Measurements from ENCODE around the gene LCE3E.
"Not testable (repeated sequence)": the region's sequence is repeated elsewhere in the genome, so short reads cannot be mapped to it uniquely, and the experiment has no call there.

The LCE3E gene

GRCh38 chr1:152566681-152567080, at the start of gene LCE3E:
Gene LCE3E, minus strand, starts transcription at chr1:152566780. Its CDS starts 572 bp downstream, at chr1:152566208.
- no peak for DNase-seq

- no peak for DNase-seq
Measured at GRCh38 chr1:152613511-152613910, 46.9 kb upstream of the LCE3E start, which contains the start of gene LCE3B. Gene LCE3B, plus strand, starts transcription at chr1:152613811. Its CDS starts 0 bp downstream, at chr1:152613811.

- DNase-seq = no peak
Measured at GRCh38 chr1:152599934-152600333, 33.4 kb upstream of the LCE3E start, which contains the start of gene LCE3C. Gene LCE3C, plus strand, starts transcription at chr1:152600234. Its CDS starts 498 bp downstream, at chr1:152600732.

GRCh38 chr1:152596986-152597385, 30.4 kb upstream of the LCE3E start:
- no peak for DNase-seq

- no peak for DNase-seq
Measured at GRCh38 chr1:152585586-152585985, 19.0 kb upstream of the LCE3E start.

GRCh38 chr1:152582647-152583046, 16.1 kb upstream of the LCE3E start:
- DNase-seq = no peak

- no peak for DNase-seq
Measured at GRCh38 chr1:152580433-152580832, 13.9 kb upstream of the LCE3E start, which contains the start of gene LCE3D. Gene LCE3D, minus strand, starts transcription at chr1:152580516. Its CDS starts 580 bp downstream, at chr1:152579936.

- not testable (repeated sequence) for DNase-seq
Measured at GRCh38 chr1:152579526-152579925, 12.9 kb upstream of the LCE3E start.

- no peak for DNase-seq
Measured at GRCh38 chr1:152577168-152577567, 10.6 kb upstream of the LCE3E start.

GRCh38 chr1:152565535-152566215, 905 bp downstream of the LCE3E start:
- DNase-seq = no peak

- no peak for DNase-seq
Measured at GRCh38 chr1:152565115-152565514, 1.5 kb downstream of the LCE3E start.

- DNase-seq = not testable (repeated sequence)
Measured at GRCh38 chr1:152548358-152548757, 18.2 kb downstream of the LCE3E start.

- DNase-seq = no peak
Measured at GRCh38 chr1:152546704-152547103, 19.9 kb downstream of the LCE3E start.

- no peak for DNase-seq
Measured at GRCh38 chr1:152543820-152544219, 22.8 kb downstream of the LCE3E start.

- no peak for DNase-seq
Measured at GRCh38 chr1:152539901-152540300, 26.7 kb downstream of the LCE3E start.

GRCh38 chr1:152537496-152537895, 29.1 kb downstream of the LCE3E start:
- DNase-seq = no peak

GRCh38 chr1:152535774-152536173, 30.8 kb downstream of the LCE3E start:
- no peak for DNase-seq

GRCh38 chr1:152533327-152533938, 33.1 kb downstream of the LCE3E start:
- DNase-seq = no peak

- no peak for DNase-seq
Measured at GRCh38 chr1:152525080-152525641, 41.4 kb downstream of the LCE3E start.

GRCh38 chr1:152520561-152521090, 46.0 kb downstream of the LCE3E start:
- DNase-seq = no peak

- no peak for DNase-seq
Measured at GRCh38 chr1:152519851-152520250, 46.7 kb downstream of the LCE3E start.

GRCh38 chr1:152517237-152517811, 49.3 kb downstream of the LCE3E start:
- no peak for DNase-seq

- no peak for DNase-seq
Measured at GRCh38 chr1:152516082-152516481, 50.5 kb downstream of the LCE3E start.

Data from activated CD4-positive, alpha-beta T cell treated with anti-CD3 and anti-CD28 coated beads for 4 hours (primary cell).